ENCODE measurements around the gene DOCK7.

The DOCK7 gene

DNA sequence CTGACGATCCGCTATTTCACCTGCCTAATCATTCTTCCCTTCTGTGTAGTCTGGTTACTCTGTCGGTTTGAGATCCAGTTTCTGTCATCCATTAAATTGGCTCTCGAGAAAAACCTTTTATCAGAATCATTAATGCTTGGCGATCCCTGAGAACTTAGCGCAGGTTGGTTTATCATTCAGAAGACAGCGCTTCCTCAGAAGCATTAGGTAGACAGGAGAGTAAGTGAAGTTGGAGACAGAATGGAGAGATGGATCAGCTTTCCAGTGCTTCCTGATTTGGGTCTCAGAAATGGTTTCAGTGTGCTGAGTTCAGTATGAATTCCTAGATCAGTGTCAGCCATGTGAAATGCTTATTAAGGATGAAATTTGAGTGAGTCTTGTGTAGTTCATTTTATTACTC is 250.0 kb downstream of the DOCK7 start:
- DNase-seq: peak; percentile 42

DNA sequence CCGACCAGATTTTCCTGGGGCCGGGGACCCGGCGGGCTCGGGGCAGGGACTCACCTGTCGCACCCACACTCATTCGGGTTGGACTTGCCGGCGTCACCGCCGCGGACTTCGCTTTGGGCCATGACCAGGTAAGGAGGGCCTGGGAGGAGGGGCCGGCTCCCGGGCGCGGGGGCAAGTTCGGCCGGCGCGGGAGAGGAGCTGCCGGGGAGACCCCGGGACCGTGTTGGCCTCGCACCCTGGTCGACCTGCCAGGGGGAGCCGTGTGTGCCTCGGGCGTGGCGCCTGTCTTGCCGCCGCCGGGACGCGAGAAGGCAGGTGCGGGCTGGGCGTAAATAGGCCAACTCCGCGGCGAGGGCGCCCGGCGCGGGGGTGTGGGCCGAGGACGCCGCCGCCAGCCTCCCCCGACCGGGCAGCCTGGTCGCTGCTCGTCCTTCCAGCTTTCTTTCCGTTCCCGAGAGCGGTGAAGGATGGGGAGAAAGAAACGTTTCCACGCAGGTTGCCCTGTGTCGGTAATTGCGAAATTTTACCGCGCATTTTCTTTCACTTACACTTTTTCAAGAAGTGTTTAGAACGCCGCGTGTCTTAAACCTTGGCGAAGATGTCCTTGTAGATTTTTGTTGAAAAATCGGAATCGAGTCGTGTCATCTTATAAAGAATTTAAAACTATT is 250.8 kb downstream of the DOCK7 start:
- peak; percentile 21 for DNase-seq

DNA sequence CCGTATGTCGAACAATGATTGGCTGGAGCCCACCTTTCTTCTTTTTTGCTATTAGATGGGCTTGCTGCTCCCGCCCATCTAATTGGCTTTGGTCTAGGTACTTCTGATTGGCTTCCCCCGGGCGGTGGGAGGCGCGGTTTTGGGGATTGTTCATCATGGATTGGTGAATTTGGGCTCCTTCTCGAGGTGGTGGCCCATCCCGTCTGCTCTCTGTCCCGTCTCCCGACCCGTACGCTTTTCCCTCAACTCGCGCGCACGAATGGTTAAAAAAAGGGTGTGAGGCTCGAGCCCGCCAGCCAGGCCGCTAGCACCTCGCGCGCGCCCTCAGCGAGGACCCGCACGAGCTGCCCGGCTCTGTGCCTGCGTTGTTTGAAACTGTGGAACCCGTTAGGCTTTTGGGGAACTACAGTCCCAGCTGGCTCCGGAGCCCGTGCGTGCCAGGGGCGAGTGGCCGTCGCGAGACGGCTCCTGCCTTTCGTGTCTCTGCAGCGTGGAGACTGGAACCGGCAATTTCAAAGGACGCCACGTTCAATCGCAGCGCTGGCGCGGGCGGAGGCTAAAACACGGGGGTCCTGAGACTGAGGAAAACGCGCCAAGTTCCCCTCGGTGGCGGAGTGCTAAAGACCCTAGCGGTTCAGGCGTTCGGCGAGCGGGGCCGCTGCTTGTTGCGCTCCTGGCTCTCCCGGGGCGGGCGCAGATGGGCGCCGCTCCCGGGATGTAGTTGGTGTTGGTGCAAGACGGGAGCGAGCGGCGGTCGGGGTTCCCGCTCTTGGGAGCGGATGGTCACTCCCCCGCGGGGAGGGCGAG is 251.5 kb downstream of the DOCK7 start, which contains the start of gene USP1:
TSS of gene USP1 (plus strand) at position 584 of the 807 bp plus-strand sequence. CDS start 2,819 bp downstream, outside the sequence.
- DNase-seq: peak; percentile 100

DNA sequence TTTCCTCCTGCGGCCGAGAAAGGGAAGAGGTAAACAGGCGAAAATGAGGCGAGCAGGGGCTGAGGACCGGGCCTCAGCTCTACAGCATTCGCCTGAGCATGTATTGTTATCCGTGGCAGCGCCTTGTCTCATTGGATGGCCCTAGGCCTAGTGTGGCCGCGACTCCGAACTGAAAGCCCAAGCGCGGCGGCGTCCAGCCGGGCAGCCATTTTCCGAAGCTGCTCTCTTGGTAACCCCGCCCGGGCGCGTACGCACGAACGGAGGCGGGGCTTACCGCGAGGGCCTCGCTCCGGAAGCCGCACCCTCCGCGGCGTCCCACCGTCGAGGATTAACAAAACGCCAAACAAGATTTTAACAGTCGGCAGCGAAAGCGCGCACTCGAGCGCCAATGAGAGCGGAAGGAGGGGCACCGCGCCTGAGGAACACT is 252.1 kb downstream of the DOCK7 start:
- DNase-seq: no peak

DNA sequence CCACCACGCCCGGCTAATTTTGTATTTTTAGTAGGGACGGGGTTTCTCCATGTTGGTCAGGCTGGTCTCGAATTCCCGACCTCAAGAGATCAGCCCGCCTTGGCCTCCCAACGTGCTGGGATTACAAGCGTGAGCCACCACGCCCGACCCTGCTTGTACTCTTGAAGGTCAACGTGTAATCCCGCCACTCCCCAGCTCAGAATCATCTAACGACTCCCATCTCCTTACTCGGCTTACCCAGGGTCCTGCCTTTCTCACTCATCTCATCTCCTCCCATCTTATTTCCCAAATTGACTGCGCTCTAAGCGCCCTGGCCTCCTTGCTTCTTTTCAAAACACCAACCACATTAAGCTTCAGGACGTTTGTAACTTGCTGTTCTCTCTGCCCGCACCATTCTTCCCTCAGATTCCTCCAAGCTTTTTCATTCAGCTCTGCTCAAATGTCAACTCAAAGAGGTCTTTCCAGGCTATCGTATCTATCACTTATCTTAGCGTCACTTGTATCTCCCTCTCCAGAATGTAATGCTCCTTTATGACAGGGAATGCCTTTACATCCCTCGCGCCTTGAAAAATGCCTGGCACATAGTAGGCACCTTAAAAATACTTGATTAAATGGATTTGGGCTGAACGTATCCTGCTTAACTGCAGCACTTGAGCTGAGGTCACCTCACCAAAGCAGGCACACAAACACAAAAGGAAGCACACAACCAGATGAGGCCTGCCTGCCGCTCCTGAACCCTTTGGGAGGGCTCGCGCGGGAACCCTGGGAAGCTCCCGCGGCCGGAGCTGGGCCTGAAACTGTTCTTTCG is 252.8 kb downstream of the DOCK7 start:
- DNase-seq: no peak

DNA sequence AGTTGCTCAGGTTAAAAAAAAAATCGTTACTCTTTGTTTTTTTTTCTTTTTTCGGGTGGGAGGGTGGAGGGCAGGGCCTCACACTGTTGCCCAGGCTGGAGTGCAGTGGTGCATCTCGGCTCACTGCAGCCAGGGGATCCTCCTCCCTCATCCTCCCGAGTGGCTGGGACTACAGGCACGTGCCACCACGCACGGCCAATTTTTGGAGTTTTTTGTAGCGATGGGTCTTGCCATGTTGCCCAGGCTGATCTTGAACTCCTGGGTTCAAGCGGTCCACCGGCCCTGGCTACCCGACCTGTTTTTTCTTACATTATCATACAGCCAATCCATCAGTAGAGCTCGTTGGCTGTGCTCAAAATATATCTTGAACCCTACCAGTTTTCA is 253.6 kb downstream of the DOCK7 start:
- DNase-seq: no peak

DNA sequence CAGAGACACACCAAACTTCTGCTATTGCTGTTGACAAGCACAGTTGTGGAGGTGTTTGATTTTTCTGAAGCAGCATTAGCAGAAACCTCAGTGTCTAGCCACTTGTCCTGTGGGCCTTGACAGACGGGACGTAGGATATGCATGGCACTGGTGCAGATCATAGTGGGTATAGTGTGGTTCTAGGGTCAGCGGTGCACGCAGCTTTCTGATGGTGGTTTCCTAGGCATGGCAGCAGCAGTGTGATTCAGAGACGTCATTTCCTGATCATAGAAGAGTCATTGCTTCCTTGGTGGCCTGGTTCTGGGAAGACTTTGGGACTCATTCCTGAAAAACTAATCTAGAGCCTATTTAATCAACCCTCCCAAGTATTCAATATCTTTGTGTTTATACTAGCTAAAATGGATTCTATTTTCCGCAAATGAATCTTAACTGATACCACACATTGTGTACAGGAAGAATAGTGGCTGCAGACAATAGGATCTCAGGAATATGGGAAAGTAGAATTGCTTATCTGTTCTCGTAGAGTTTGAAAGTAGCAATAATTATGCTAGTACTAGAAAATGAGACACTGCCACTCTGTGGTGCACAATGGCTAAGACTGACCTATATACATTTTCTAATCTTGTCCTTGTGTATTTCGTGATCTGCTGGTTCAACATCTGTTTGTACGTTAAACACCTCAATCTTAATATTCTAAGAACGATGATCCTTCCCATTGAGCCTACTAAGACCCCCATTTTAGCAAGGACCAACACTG is 254.1 kb downstream of the DOCK7 start:
- peak; percentile 30 for DNase-seq

DNA sequence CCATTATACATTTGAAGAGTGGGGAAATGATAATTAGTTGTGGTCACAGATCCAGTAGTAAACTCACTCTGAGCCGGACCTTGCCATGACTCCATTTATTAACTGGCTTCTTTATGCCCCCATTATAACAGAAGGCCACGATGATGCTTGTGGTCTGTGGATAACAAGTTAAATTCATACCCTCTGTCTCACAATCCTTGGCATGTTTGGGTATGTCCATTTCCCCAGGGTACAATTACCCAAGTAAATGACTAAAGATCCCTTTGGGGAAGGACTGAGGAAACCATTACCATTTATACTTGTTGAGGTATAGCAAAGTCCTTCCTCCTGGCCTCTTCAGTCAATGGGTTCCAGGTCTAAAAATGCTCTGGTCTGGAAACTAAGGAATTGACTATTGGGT is 258.6 kb downstream of the DOCK7 start:
- DNase-seq: no peak

DNA sequence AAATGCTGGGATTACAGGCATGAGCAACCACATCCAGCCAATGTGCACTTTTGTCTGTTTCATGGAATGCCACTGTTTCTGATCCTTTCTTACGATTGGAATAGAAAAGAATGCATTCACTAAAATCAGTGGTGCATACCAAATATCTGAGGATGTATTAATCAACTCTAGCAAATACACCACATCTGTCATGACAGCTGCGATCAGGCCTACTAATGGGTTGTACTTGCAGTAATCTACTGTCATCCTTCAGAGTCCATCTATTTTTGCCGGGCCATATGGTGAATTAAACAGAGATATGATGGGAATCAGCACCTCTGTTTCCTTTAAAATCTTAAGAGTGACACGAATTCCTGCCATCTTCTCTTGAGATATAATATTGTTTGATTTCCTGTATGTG is 259.8 kb downstream of the DOCK7 start:
- DNase-seq: no peak

DNA sequence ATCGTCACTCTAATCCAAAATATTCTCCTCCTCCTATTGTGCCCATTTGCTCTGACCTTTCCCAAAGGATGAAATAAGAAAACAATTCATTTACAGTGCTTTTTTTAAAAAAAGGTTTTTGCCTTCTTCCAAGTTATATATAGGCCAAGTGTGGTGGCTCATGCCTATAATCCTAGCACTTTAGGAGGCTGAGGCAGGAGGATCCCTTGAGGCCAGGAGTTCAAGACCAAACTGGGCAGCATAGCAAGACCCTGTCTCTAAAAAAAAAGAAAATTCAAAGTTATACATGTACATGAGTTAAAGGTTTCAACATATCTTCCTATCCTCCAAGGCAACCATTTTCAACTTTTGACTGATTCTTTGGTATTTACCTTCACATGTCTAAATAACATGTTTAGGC is 261.4 kb downstream of the DOCK7 start:
- DNase-seq: no peak

DNA sequence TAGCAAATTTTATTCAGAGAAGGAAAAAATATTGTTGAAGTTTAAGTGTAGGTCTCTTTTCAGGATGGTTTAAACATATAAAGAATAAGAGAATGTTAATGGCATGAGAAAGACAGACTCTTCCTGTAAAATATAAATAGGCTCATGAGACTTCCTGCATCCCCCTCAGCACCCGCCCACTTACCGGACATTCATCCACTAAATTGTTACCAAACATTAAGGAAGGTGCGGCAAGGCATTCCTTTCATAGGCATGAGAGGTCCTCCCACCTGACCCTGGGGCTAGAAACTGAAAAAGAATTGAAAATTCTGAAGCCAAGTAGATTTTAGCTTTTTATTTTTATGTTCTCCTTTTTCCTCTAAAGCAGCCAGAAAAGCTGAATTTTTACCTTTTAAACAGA is 261.9 kb downstream of the DOCK7 start:
- DNase-seq: no peak

DNA sequence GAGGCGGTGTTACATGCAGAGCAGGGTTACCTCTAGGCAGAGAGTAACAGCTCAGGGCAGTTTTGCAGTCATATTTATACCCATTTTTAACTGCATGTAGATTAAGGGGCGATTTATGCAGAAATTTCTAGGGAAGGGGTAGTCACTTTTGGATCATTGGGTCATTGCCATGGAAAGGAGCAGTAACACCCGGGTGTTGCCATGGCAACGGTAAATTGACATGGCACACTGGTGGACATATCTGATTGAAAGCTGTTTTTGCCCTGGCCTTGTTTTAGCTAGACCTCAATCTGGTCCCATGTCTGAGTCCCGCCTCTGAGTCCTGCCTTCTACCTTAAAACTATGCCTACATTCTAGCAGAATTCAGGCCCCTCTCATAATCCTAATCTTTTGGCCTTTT is 263.1 kb downstream of the DOCK7 start:
- DNase-seq: peak; percentile 48

DNA sequence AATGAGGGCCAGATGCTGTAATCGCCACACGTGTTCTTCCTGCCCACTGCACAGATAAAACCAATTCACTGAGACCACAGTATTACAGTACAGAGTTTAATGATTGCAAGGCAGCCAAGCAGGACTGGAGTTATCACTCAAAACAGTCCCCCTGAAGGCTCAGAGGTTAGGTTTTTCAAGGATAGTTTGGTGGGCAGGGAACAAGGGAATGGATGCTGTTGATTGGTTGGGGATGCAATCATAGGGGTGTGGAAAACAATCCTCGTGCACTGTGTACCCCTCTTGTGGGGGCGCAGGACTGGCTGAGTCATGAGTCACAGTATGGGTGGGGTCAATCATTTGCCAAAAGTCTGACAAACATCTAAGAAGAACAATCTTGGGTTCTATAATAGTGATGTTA is 263.8 kb downstream of the DOCK7 start:
- peak; percentile 61 for DNase-seq

DNA sequence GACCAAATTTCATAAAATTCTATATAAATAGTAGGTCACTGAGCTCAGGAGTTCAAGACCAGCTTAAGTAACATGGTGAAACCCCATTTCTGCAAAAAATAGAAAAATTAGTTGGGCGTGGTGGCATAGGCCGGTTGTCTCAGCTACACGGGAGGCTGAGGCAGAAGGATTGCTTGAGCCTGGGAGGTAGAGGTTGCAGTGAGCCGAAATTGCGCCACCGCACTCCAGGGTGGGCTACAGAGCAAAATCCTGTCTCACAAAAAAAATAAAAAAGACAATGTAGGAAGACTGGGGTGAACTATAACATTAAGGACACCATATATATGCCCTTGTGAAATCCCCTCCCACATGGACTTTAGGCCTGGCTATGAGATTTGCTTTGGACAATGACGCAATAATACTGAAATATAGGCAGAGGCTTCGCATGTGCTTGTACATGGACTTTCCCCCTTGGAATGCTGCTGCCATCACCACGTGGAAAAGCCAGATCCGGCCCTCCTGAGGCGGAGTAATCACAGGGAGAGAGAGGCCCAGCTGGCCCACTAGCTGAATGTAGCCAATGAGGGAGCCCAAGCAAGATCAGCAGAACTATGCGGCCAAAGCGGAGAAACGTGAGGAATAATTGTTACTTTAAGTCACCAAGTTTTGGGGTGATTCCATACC is 264.5 kb downstream of the DOCK7 start:
- no peak for DNase-seq

DNA sequence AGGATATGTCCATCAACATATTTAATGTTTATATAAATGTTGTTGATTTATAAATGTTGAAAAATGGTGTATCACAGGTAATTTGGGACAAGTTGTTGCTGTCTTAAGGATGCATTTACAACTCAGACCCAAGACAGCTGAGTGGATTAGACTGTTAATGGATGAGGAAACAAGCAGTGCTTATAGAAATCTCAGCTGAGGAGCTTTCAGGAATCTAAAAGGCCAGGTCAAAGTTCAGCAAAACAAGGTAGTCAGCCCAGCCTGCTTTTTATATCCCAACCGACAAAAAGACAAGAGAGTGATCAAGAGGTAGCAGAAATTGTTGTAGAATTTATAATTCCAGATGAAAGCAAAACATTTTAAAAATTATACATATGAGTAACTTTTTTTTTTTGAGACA is 268.0 kb downstream of the DOCK7 start:
- DNase-seq: no peak

DNA sequence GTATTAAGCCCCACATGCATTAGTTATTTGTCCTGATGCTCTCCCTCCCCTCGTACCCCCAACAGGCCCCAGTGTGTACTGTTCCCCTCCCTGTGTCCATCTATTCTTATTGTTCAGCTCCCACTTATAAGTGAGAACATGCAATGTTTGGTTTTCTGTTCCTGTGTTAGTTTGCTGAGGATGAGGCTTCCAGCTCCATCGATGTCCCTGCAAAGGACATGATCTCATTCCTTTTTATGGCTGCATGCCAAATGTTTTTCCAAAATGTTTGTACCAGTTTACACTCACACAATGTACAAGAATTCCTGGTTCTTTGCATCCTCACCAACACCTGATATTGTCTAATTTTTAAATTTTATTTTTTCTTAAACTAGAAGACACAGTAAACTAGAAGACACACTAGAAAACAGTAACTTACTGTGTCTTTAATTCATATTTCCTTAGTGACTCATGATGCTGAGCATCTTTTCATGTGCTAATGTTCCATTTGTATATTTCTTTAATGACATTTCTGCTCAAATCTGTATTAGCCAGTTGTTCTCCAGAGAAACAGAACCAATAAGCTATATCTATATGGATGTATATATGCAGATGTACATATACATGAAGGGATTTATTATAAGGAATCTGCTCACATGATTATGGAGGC is 270.7 kb downstream of the DOCK7 start:
- DNase-seq: no peak

DNA sequence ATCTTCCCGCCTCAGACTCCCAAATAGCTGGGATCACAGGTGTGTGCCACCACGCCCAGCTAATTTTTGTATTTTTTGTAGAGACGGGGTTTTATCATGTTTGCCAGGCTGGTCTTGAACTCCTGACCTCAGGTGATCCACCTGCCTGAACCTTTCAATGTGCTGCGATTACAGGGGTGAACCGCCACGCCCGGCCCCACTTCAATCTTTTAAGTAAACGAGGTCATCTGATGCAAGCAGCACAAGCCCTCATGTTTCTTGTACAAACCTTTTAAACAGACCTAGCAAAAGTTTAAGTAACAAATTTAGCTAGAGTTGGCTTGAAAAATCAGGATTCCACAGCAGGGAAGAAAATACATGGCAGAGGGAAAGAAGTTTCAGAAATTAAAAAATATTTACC is 272.5 kb downstream of the DOCK7 start:
- no peak for DNase-seq

DNA sequence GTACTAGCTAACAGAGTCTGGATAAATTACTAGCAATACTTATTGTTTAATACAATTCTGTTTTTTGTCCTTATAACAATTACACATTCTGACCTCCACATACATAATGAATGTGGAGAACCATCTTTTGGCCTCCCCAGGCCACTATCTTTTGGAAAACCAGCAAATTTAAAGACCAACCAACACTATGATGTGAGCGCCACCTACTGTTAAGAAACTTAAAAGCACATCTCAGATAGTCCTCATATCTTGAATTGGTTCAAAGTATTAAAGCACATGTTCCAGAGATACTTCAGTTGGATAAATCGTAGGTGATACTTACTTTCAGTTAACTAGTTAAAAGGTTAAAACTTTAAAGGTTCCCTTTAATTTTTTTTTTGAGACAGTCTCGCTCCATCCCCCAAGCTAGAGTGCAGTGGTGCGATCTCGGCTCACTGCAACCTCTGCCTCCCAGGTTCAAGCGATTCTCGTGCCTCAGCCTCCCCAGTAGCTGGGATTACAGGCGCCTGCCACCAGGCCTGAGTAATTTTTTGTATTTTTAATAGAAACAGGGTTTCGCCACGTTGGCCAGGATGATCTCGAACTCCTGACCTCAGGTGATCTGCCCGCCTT is 280.7 kb downstream of the DOCK7 start:
- DNase-seq: peak; percentile 72

DNA sequence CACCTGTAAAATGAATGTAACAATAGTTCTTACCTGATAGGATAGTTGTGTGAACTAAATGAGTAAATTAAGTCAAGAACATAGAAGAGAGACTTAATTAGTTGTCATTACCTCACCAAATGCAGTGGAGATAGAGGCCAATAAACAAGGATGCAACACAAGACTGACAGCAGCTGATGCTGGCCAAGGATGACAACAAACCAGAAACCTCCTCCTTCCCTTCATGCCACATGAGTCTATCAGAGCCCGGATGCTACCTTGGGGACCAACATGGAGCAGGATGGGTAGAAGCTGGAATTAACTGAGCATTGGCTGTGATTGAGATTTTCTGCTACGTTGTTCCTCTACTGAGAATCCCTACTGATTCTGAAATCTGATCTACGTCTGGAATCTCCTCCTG is 281.6 kb downstream of the DOCK7 start:
- no peak for DNase-seq

DNA sequence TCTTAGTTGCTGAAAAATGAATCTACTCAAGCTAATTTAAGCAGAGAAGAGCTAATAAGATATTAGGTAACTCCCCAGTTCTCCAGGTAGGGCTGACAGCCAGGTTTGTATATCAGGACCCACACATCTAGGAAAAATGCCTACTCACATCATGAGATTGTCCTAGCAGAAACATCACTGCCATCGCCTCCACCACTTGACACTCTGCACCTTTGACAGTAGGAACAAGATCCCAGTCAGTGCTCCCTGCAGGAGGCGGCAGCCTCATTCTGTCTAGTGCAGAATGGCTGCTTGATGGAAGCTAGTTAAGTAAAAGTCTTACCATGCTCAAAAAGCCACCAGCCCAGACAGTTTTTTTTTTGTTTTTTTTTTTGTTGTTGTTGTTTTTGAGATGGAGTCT is 282.9 kb downstream of the DOCK7 start:
- no peak for DNase-seq

All from hematopoietic multipotent progenitor cell treated with erythropoietin and hydrocortisone succinate and interleukin-3 and kit ligand, for 8 days (in vitro differentiated cells).